CD8-positive, alpha-beta memory T cell (primary cell): Measurements from ENCODE around the gene TRMT61A. TPM values are rescaled to one million over a fixed set of nuclear protein-coding genes. Genes with fewer than 3 reads are reported as not detected.

Source experiments
- CTCF ChIA-PET: fragments of 350-600 bp; sonication (Branson Sonifier 250); formaldehyde crosslinking; loops from one replicate; lab custom pipeline; 2021; ENCODE audit warnings: antibody characterized with exemption; lab: Charles Lee
- POLR2A ChIA-PET: fragments of 350-600 bp; sonication (Branson Sonifier 250); formaldehyde crosslinking; loops from one replicate; lab custom pipeline; 2021; ENCODE audit warnings: antibody characterized with exemption; lab: Charles Lee
- DNase-seq, 5 donors: peaks; one replicate each; pipeline versions ENCODE4 v3.0.0 to v3.0.0-alpha.2; 2020 to 2022; ENCODE audit warnings: mixed read lengths in 1 of 5
- H3K27ac ChIP-seq: one replicate; pipeline ENCODE4 v1.7.0; 2013; ENCODE audit warnings: low read depth, mild to moderate bottlenecking, low read length, moderate library complexity
- H3K27me3 ChIP-seq: 2 replicates; pipeline ENCODE4 v1.7.0; 2013; ENCODE audit warnings: low read length, mild to moderate bottlenecking; ENCODE audit not compliant: insufficient read depth, poor library complexity, severe bottlenecking
- H3K36me3 ChIP-seq: 2 replicates; pipeline ENCODE4 v1.7.0; 2013; ENCODE audit warnings: mild to moderate bottlenecking, low read length, moderate library complexity; ENCODE audit not compliant: insufficient read depth
- H3K4me1 ChIP-seq: 2 replicates; pipeline ENCODE4 v1.7.0; 2013; ENCODE audit warnings: mild to moderate bottlenecking, low read length, moderate library complexity; ENCODE audit not compliant: insufficient read depth
- H3K4me3 ChIP-seq: 2 replicates; pipeline ENCODE4 v1.7.0; 2013; ENCODE audit warnings: mild to moderate bottlenecking, low read length
- H3K9me3 ChIP-seq: 2 replicates; pipeline ENCODE4 v1.7.0; 2013; ENCODE audit warnings: mild to moderate bottlenecking, low read length
- H3K27ac Mint-ChIP-seq, 8 donors: one replicate each; pipeline ENCODE4 v1.8.0; 2020 to 2021; ENCODE audit warnings: mixed read lengths in 8 of 8, mild to moderate bottlenecking in 6 of 8, inconsistent platforms in 3 of 8, moderate library complexity in 3 of 8
- H3K27me3 Mint-ChIP-seq, 2 donors: one replicate each; pipeline ENCODE4 v1.8.0; 2020 to 2021; ENCODE audit warnings: mixed read lengths in 2 of 2, mild to moderate bottlenecking in 1 of 2, moderate library complexity in 1 of 2
- H3K36me3 Mint-ChIP-seq, 3 donors: one replicate each; pipeline ENCODE4 v1.8.0; 2020 to 2021; ENCODE audit warnings: mixed read lengths in 3 of 3, inconsistent platforms in 1 of 3, mild to moderate bottlenecking in 1 of 3
- H3K4me1 Mint-ChIP-seq, 3 donors: one replicate each; pipeline ENCODE4 v1.8.0; 2020 to 2021; ENCODE audit warnings: mixed read lengths in 3 of 3, inconsistent platforms in 1 of 3, mild to moderate bottlenecking in 1 of 3
- H3K4me3 Mint-ChIP-seq, 7 donors: one replicate each; pipeline ENCODE4 v1.8.0; 2020 to 2021; ENCODE audit warnings: mixed read lengths in 7 of 7, mild to moderate bottlenecking in 6 of 7, moderate library complexity in 4 of 7, inconsistent platforms in 2 of 7
- H3K9me3 Mint-ChIP-seq, 5 donors: one replicate each; pipeline ENCODE4 v1.8.0; 2020 to 2022; ENCODE audit warnings: mixed read lengths in 5 of 5, mild to moderate bottlenecking in 3 of 5, moderate library complexity in 2 of 5, inconsistent platforms in 1 of 5
- polyA plus RNA-seq: library from polyadenylated mRNA; unstranded; fragments of 300-500 nt; fragmentation: Illumina TruSeq; gene quantifications from one replicate; pipeline ENCODE4 v1.2.3, GENCODE V29; 2021
- total RNA-seq, 2 experiments: library from RNA; stranded (reverse); gene quantifications; one replicate each; pipeline ENCODE4 v1.2.3, GENCODE V29; 2021

Gene TRMT61A
- total and polyA plus RNA-seq, 3 experiments from 2014 or later: 8.2 to 29.5 (median 28.4) TPM

DNA sequence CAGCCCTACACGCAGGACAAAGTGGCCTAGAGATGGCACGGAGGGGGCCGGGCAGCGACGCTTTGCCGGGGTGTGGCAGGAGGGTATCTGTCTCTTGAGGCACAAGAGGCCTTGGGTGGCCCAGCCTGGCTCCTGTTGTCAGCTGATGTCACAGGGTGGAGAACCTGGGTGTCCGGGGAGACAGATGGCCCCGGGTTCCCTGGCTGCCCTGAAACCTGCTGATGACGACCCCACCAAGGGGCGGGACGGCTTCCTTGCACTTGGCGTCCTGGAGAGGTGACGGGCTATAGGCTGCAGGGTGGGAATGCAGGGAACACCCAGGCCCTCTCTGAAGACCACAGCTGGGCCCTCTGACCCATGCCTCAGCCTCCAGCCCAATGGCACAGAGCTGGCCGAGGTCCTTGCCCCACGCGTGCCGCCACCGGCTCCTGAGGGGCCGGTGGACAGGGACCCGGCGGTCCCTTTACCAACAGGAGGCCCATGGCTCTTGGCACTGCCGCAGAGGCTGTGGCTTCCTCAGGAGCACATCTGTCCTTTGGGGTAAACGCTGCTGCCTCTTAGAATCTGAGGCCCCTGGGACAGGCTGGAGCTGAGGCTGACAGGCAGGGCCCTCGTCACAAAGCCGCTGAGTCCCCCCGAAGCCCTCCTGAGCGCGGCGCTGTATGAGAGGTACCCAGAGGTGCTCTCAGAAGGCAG, 16.4 kb downstream of the TRMT61A start:
- Mint-ChIP-seq H3K4me3 (no peak overlapping the region), H3K36me3 (peaks cover 0 to 2% (median 0%) of the 10 kb centered on the region in 3 donors), H3K4me1 (peaks cover 0 to 6% (median 0%) of the 10 kb centered on the region in 3 donors), H3K27ac (no peak overlapping the region), H3K27me3 (no peaks in the 10 kb centered on the region), H3K9me3 (no peaks in the 10 kb centered on the region)
- Histone ChIP-seq H3K27ac (no peak overlapping the region), H3K9me3 (no peaks in the 10 kb centered on the region), H3K27me3 (no peaks in the 10 kb centered on the region), H3K4me3 (no peak overlapping the region), H3K4me1 (no peaks in the 10 kb centered on the region), H3K36me3 (no peaks in the 10 kb centered on the region)
- ChIA-PET CTCF (interaction anchor here (1.1 to 9.0 kb wide), 5 partner anchors 8 to 45 kb away, joined by 3 to 61 read pairs (median 4); no protein-coding TSS in a partner anchor), POLR2A (no interaction called here)
- DNase-seq: no peak

DNA sequence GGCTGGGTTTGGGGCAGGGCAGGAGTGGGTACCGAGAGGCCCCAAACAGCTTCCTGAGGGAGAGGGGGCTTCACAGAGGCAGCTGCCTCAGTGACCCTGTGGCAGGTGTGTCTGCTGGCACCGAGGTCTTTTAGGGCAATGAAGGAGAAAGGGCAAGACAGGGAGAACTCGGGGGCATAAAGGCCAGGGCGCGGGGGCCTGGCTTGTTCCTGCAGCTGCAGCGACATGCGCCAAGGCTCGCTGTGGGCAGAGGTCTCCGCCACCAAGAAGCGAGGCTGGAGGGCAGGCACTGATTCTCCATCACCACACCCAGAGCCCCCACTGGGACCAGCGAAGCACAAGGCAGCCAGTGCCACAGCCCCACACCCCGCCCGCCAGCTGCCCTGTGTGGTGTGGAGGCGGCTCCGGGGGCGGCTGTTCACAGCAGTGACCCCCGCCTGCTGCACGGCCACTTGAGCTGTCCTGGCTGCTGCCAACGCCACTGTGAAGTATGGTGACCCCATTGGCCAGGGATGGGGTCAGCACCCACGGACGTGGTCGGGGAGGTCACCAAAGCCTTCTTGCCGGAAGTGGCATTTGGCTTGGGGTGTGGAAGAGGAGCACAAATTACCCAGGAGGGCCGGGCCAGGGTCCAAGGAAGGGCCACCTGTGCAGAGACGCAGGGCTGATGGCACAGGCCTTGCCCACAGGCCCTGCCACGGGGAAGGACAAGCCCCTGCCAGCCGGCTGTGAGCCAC, 17.1 kb downstream of the TRMT61A start:
- Mint-ChIP-seq H3K27ac (no peak overlapping the region), H3K4me3 (no peak overlapping the region), H3K4me1 (peaks cover 0 to 6% (median 0%) of the 10 kb centered on the region in 3 donors), H3K27me3 (no peaks in the 10 kb centered on the region), H3K36me3 (peaks cover 0 to 2% (median 0%) of the 10 kb centered on the region in 3 donors), H3K9me3 (no peaks in the 10 kb centered on the region)
- H3K4me3 ChIP-seq: no peak overlapping the region
- DNase-seq: no peak
- no peaks in the 10 kb centered on the region for H3K9me3 ChIP-seq
- H3K27ac ChIP-seq: no peak overlapping the region
- ChIA-PET CTCF (interaction anchor here (1.1 to 9.0 kb wide), 6 partner anchors 9 to 60 kb away, joined by 3 to 61 read pairs (median 4); no protein-coding TSS in a partner anchor), POLR2A (no interaction called here)
- no peaks in the 10 kb centered on the region for H3K27me3 ChIP-seq
- no peaks in the 10 kb centered on the region for H3K36me3 ChIP-seq
- H3K4me1 ChIP-seq: no peaks in the 10 kb centered on the region

DNA sequence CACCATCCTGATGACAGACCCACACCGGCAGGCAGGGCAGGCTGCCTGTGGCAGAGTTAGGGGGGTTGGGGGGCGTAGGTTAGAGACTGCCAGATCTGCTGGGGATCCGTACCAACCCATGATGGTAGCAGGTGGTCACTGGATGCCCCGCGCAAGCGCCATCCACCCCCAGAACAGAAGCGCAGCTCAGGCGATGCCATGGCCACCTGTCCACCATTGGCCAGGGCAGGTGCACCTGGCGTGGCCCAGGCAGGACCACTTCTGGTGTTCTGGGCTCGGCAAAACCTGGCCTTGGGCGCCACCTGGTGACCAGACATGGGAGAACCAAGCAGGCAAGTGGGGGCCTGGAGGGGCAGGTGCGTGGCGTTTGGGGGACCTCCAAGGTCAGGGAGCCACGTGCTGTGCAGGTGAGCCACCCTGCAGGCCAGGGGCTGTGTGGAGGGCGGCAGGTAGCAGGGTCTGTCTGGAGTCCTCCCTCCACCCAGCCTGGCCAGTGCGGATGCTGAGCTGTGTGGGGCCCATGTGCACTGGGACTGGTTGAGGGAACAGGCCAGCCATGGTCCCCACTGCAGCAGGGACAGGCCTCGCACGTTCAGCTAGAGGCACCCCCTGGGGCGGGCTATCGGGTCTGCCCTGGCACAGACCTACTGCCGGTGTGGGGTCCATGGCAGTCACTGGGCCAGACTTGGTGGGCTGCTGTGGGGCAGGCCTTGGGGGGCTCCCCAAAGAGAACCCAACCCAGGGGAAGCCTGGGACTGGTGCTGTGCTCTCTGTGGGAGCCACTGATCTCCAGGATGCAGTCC, 17.9 kb downstream of the TRMT61A start:
- peak; percentile 65 to 82 (median 73) for DNase-seq
- peaks cover 0 to 10% (median 4%) of the 10 kb centered on the region in 3 donors for H3K4me1 Mint-ChIP-seq
- no peak overlapping the region for H3K27ac Mint-ChIP-seq
- Histone ChIP-seq H3K4me1 (no peaks in the 10 kb centered on the region), H3K27ac (no peak overlapping the region), H3K9me3 (no peaks in the 10 kb centered on the region), H3K4me3 (no peak overlapping the region), H3K27me3 (no peaks in the 10 kb centered on the region), H3K36me3 (no peaks in the 10 kb centered on the region)
- POLR2A ChIA-PET: no interaction called here
- CTCF ChIA-PET: interaction anchor here (0.6 to 9.0 kb wide), 8 partner anchors 10 to 61 kb away, joined by 3 to 61 read pairs (median 3); no protein-coding TSS in a partner anchor
- H3K36me3 Mint-ChIP-seq: peaks cover 0 to 6% (median 0%) of the 10 kb centered on the region in 3 donors
- no peaks in the 10 kb centered on the region for H3K27me3 Mint-ChIP-seq
- H3K4me3 Mint-ChIP-seq: no peak overlapping the region
- no peaks in the 10 kb centered on the region for H3K9me3 Mint-ChIP-seq

DNA sequence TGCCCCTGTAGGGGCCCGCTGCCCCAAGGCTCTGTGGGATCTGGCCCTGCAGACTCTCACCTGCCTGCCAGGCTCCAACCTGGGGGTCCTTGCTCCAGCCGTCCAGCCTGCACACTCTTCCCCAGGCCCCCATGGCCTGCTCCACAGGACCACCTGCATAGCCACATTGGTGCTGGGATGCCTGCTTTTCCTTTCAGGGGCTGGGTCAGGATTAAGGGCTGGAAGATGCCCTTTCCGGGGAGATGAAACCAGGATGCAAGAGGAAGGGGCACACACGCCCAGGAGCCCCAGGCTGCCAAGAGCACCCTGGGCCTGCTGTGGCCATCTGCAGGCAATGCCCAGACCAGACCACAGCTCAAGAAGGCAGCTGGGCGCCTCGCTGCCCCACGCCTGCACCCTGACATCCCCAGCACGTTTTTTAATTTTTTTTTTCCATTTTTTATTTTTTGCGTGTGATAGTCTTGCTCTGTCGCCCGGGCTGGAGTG, 18.5 kb downstream of the TRMT61A start:
- peaks cover 1 to 12% (median 4%) of the 10 kb centered on the region in 3 donors for H3K4me1 Mint-ChIP-seq
- H3K9me3 ChIP-seq: no peaks in the 10 kb centered on the region
- ChIA-PET CTCF (interaction anchor here (0.6 to 9.0 kb wide), 7 partner anchors 11 to 61 kb away, joined by 3 to 61 read pairs (median 3); no protein-coding TSS in a partner anchor), POLR2A (no interaction called here)
- H3K4me3 ChIP-seq: no peak overlapping the region
- H3K9me3 Mint-ChIP-seq: no peaks in the 10 kb centered on the region
- peaks cover 0 to 10% (median 0%) of the 10 kb centered on the region in 3 donors for H3K36me3 Mint-ChIP-seq
- H3K27ac ChIP-seq: no peak overlapping the region
- H3K27me3 ChIP-seq: no peaks in the 10 kb centered on the region
- peak overlapping the region in 1 of 7 donors; percentile 54 for H3K4me3 Mint-ChIP-seq
- H3K36me3 ChIP-seq: no peaks in the 10 kb centered on the region
- no peaks in the 10 kb centered on the region for H3K4me1 ChIP-seq
- no peak for DNase-seq
- no peak overlapping the region for H3K27ac Mint-ChIP-seq
- no peaks in the 10 kb centered on the region for H3K27me3 Mint-ChIP-seq

DNA sequence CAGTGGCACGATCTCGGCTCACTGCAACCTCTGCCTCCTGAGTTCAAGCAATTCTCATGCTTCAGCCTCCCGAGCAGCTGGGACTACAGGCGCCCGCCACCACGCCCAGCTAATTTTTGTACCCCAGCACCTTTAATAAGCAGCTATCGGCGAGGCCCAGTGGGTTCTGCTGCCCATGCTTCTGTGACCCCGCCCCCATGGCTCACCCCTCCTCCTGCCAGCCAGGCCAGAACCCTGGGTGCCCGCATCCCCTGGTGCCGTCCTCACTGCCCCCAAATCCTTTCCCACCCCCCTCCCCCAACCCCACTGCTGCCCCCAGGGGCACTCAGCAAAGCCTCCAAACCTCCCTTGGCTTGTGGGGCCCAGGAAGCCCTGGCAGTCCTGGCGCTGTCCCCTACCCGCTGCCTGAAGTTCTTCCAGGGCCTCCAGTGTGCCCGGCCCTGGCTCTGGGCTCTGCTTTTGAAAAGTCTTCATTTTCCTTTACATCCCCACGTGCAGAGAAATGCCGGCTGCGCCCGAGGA, 19.0 kb downstream of the TRMT61A start:
- H3K27me3 Mint-ChIP-seq: no peaks in the 10 kb centered on the region
- H3K4me1 Mint-ChIP-seq: peaks cover 2 to 13% (median 4%) of the 10 kb centered on the region in 3 donors
- peak overlapping the region in 1 of 8 donors; percentile 24 for H3K27ac Mint-ChIP-seq
- peak overlapping the region in 1 of 7 donors; percentile 54 for H3K4me3 Mint-ChIP-seq
- H3K27ac ChIP-seq: no peak overlapping the region
- no peaks in the 10 kb centered on the region for H3K27me3 ChIP-seq
- CTCF ChIA-PET: interaction anchor here (1.2 to 9.0 kb wide), 2 partner anchors 29 to 33 kb away, joined by 3 to 61 read pairs; no protein-coding TSS in a partner anchor
- DNase-seq: no peak
- H3K36me3 ChIP-seq: no peaks in the 10 kb centered on the region
- H3K36me3 Mint-ChIP-seq: peaks cover 0 to 14% (median 0%) of the 10 kb centered on the region in 3 donors
- H3K9me3 Mint-ChIP-seq: no peaks in the 10 kb centered on the region
- POLR2A ChIA-PET: no interaction called here
- H3K4me3 ChIP-seq: no peak overlapping the region
- H3K9me3 ChIP-seq: no peaks in the 10 kb centered on the region
- no peaks in the 10 kb centered on the region for H3K4me1 ChIP-seq

DNA sequence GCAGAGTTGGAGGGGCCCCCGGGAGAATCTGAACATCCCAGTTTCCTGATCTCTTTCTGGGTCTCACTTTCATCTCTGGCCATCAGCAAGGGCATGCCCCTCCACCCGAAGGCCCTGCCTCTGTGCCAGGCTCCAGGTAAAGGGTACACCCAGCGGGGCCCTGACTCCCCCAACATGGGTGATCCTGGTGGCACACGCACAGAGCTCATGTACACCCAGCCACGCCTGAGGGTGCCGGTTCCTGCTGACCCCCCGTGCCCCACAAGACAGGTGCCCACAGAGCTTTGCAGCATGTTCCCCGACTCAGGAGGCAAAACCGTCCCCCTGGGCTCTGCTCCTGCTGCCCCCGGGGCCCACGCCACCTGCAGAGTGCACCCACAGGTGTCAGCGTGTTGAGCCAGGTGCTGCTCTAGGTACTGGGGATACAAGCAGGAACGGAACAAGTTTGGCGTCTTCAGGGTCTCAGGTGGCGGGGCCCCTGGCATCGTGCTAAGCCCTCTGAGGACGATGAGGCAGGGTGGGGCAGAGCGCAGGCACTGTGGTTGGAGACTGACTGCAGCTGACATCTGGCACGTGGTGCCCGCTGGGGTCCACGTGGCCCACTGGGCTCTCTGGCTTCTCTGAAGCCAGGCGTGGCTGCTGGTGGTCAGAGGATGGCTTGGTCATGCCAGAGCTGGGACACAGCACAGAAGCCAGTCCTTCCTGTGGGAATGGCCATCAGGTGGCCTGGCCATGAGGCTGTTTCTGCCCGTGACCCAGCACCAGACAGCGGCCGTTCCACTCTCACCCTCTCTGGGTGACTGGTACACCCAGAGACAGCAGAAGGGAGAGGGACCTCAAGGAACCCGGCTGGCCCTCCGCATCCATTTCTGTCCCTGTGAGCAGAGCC, 19.7 kb downstream of the TRMT61A start:
- H3K27ac ChIP-seq: no peak overlapping the region
- Mint-ChIP-seq H3K27me3 (no peaks in the 10 kb centered on the region), H3K36me3 (peaks cover 0 to 16% (median 0%) of the 10 kb centered on the region in 3 donors), H3K4me3 (no peak overlapping the region), H3K9me3 (no peaks in the 10 kb centered on the region), H3K4me1 (peaks cover 2 to 13% (median 4%) of the 10 kb centered on the region in 3 donors), H3K27ac (peak overlapping the region in 1 of 8 donors; percentile 24)
- ChIA-PET CTCF (interaction anchor here (1.2 to 9.0 kb wide), 2 partner anchors 30 to 34 kb away, joined by 3 to 61 read pairs; no protein-coding TSS in a partner anchor), POLR2A (no interaction called here)
- H3K4me3 ChIP-seq: no peak overlapping the region
- H3K27me3 ChIP-seq: no peaks in the 10 kb centered on the region
- no peaks in the 10 kb centered on the region for H3K9me3 ChIP-seq
- H3K36me3 ChIP-seq: no peaks in the 10 kb centered on the region
- H3K4me1 ChIP-seq: no peaks in the 10 kb centered on the region
- peak in 1 of 5 donors; percentile 37 for DNase-seq
